GM18519 (cell line): ENCODE measurements around the gene IL20RA.

Experiments
- ATAC-seq: cut with Tn5 transposase; IDR thresholded peaks from one replicate; pipeline ENCODE4 v1.9.1; 2021; ENCODE audit warnings: mild to moderate bottlenecking, moderate library complexity; ENCODE audit not compliant: unreplicated experiment, low FRiP score

IL20RA gene

GRCh38 chr6:137046871-137047412 lies 2.2 kb upstream of the IL20RA start:
- no peak for ATAC-seq

GRCh38 chr6:137045222-137045789 lies 541 bp upstream of the IL20RA start:
- ATAC-seq, result no peak

- no peak for ATAC-seq
Observed at GRCh38 chr6:137043710-137044365, 927 bp downstream of the IL20RA start.

GRCh38 chr6:137040393-137040792 lies 4.4 kb downstream of the IL20RA start:
- no peak for ATAC-seq

- ATAC-seq, result no peak
Observed at GRCh38 chr6:137039010-137039409, 5.8 kb downstream of the IL20RA start.

- ATAC-seq, result no peak
Observed at GRCh38 chr6:137036566-137037300, 8.0 kb downstream of the IL20RA start.

- peak; percentile 89 for ATAC-seq
Observed at GRCh38 chr6:137033828-137034227, 10.9 kb downstream of the IL20RA start.

GRCh38 chr6:137031122-137031521 lies 13.6 kb downstream of the IL20RA start:
- no peak for ATAC-seq

- ATAC-seq, result no peak
Observed at GRCh38 chr6:137028912-137029311, 15.9 kb downstream of the IL20RA start.

GRCh38 chr6:137025786-137026730 lies 18.7 kb downstream of the IL20RA start:
- ATAC-seq, result no peak

- ATAC-seq, result no peak
Observed at GRCh38 chr6:137024237-137024990, 20.4 kb downstream of the IL20RA start.

- ATAC-seq, result no peak
Observed at GRCh38 chr6:137020776-137021175, 24.0 kb downstream of the IL20RA start.

- ATAC-seq, result no peak
Observed at GRCh38 chr6:137019476-137020272, 25.1 kb downstream of the IL20RA start.

- no peak for ATAC-seq
Observed at GRCh38 chr6:137017081-137017480, 27.7 kb downstream of the IL20RA start.

GRCh38 chr6:137016356-137016755 lies 28.4 kb downstream of the IL20RA start:
- no peak for ATAC-seq

GRCh38 chr6:137015943-137016342 lies 28.8 kb downstream of the IL20RA start:
- no peak for ATAC-seq

- no peak for ATAC-seq
Observed at GRCh38 chr6:137013738-137014602, 30.8 kb downstream of the IL20RA start.

GRCh38 chr6:137013031-137013430 lies 31.7 kb downstream of the IL20RA start:
- no peak for ATAC-seq
